ENCODE data around the gene PSAPL1. TPM values are rescaled to one million over a fixed set of nuclear protein-coding genes. Genes with fewer than 3 reads are reported as not detected.

Gene PSAPL1
- total RNA-seq, 6 experiments from 2014 or later, result not detected

DNA sequence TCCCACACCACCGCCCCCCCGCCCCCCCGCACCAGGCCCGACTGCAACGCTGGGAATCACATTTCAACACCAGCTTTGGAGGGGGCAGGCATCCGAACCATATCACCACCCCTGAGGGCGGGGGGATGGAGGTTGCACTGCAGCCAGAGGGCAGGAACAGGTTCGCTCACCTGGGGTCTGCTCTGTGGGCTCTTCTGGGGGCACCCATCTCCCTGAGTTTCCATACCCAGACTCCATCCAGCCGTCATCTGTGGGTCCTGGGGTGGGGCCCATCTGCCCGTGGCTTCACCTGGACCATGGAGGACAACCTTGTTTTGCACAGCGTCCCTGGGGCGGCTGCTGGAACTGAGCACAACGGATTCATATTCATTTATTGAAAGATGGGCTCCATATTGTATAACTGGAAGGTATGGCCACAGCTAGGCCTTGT is 6.9 kb downstream of the PSAPL1 start:
- no peak overlapping the region for H3K27ac ChIP-seq
- ATAC-seq, result no peak
- no peaks in the 10 kb centered on the region for H3K36me3 ChIP-seq
- no peaks in the 10 kb centered on the region for H3K27me3 ChIP-seq
- H3K4me3 ChIP-seq, result no peak overlapping the region
- no peak for TF ChIP-seq POLR2A (IDR thresholded peaks at IDR 0.05)
- TF ChIP-seq, protein P1, sequence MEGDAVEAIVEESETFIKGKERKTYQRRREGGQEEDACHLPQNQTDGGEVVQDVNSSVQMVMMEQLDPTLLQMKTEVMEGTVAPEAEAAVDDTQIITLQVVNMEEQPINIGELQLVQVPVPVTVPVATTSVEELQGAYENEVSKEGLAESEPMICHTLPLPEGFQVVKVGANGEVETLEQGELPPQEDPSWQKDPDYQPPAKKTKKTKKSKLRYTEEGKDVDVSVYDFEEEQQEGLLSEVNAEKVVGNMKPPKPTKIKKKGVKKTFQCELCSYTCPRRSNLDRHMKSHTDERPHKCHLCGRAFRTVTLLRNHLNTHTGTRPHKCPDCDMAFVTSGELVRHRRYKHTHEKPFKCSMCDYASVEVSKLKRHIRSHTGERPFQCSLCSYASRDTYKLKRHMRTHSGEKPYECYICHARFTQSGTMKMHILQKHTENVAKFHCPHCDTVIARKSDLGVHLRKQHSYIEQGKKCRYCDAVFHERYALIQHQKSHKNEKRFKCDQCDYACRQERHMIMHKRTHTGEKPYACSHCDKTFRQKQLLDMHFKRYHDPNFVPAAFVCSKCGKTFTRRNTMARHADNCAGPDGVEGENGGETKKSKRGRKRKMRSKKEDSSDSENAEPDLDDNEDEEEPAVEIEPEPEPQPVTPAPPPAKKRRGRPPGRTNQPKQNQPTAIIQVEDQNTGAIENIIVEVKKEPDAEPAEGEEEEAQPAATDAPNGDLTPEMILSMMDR (IDR thresholded peaks at IDR 0.05), result no peak
- 83% methylated on average over 4 of the region's 13 CpGs for WGBS (ENCODE audit: insufficient coverage, low coverage, low lambda C conversion rate, missing lambda C conversion rate)
- DNase-seq, result peak in 2 of 3 donors; percentile 9 to 31
- intact Hi-C loops (cut with DNase I), result loop anchor here in 1 of 2 donors (10.0 kb wide), 1 partner anchor 53 kb away; no protein-coding TSS in a partner anchor
- H3K9me3 ChIP-seq, result no peaks in the 10 kb centered on the region
- no peaks in the 10 kb centered on the region for H3K4me1 ChIP-seq

GRCh38 chr4:7427361-7427760 is 7.4 kb downstream of the PSAPL1 start:
- no peak overlapping the region for H3K4me3 ChIP-seq
- ATAC-seq (no peak), DNase-seq (peak; percentile 8 to 40 (median 37))
- no peak for TF ChIP-seq POLR2A (IDR thresholded peaks at IDR 0.05)
- TF ChIP-seq, protein P1 (IDR thresholded peaks at IDR 0.05), result no peak
- H3K36me3 ChIP-seq, result no peaks in the 10 kb centered on the region
- intact Hi-C loops (cut with DNase I), result loop anchor here in 1 of 2 donors (10.0 kb wide), 1 partner anchor 53 kb away; no protein-coding TSS in a partner anchor
- H3K9me3 ChIP-seq, result no peaks in the 10 kb centered on the region
- H3K4me1 ChIP-seq, result no peaks in the 10 kb centered on the region
- no peak overlapping the region for H3K27ac ChIP-seq
- H3K27me3 ChIP-seq, result no peaks in the 10 kb centered on the region
- WGBS (ENCODE audit: insufficient coverage, low coverage, low lambda C conversion rate, missing lambda C conversion rate), result 33% methylated on average over 1 of the region's 10 CpGs

GRCh38 chr4:7426525-7427171 is 8.1 kb downstream of the PSAPL1 start:
- TF ChIP-seq, protein P1 (IDR thresholded peaks at IDR 0.05), result no peak
- TF ChIP-seq POLR2A (IDR thresholded peaks at IDR 0.05), result no peak
- H3K4me3 ChIP-seq, result no peak overlapping the region
- intact Hi-C loops (cut with DNase I), result loop anchor here in 1 of 2 donors (10.0 kb wide), 1 partner anchor 52 kb away; no protein-coding TSS in a partner anchor
- DNase-seq (peak in 2 of 3 donors; percentile 25 to 37), ATAC-seq (no peak)
- no peaks in the 10 kb centered on the region for H3K27me3 ChIP-seq
- H3K36me3 ChIP-seq, result no peaks in the 10 kb centered on the region
- H3K4me1 ChIP-seq, result no peaks in the 10 kb centered on the region
- no peak overlapping the region for H3K27ac ChIP-seq
- WGBS (ENCODE audit: insufficient coverage, low coverage, low lambda C conversion rate, missing lambda C conversion rate), result no CpG with 5 or more reads among the region's 20 CpGs
- H3K9me3 ChIP-seq, result no peaks in the 10 kb centered on the region

DNA sequence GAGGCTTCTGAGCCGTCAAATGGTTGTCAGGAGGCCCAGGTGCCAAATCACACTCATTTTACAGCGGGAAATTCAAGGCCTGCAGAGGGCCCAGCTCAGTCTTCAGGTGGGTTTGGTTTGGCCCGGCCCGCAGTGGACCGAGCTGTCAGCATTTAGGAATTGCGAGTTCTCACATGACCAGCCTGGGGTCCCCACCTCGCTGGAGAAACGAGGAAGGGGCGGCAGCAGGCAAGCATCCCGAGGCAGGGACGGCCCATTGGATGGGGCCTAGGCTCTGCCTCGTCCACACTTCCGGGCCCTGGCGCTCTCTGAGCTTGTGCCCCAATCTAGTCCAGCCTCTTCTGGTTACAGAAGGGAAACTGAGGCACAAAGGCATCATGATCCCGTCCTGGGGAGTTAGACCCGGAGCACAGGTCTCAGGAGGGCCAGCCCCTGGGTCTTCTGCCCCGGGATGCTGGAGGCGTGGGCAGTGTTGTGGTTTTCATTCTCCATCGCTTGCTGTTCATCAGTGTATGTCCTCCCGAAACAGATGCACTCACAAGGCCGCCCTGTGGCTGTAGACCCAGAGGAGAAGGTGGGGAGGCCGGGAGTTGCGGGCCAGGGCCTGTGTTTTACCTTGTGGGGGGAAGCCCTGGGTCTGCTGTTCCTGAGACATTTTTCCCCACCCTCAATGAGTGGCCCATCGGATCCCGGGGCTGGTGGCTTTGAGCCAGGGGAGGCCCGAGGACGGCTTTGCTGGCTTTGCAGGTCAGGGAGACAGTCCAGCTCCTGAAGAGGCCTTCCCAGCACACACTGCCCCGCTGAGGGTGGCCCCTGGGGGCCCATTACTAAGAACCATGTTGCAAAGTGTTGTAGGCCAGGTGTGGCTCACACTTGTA is 8.9 kb downstream of the PSAPL1 start:
- Histone ChIP-seq H3K27ac (no peak overlapping the region), H3K4me3 (no peak overlapping the region), H3K27me3 (no peaks in the 10 kb centered on the region), H3K9me3 (no peaks in the 10 kb centered on the region), H3K4me1 (no peaks in the 10 kb centered on the region), H3K36me3 (no peaks in the 10 kb centered on the region)
- DNase-seq (peak; percentile 10 to 35 (median 31)), ATAC-seq (no peak)
- 80% methylated on average over 14 of the region's 28 CpGs for WGBS (ENCODE audit: insufficient coverage, low coverage, low lambda C conversion rate, missing lambda C conversion rate)
- intact Hi-C loops (cut with DNase I), result loop anchor here in 1 of 2 donors (10.0 kb wide), 1 partner anchor 51 kb away; no protein-coding TSS in a partner anchor
- TF ChIP-seq, protein P1 (IDR thresholded peaks at IDR 0.05), result no peak
- TF ChIP-seq POLR2A (IDR thresholded peaks at IDR 0.05), result no peak
